Measurements from ENCODE around the gene R3HCC1L.

R3HCC1L gene

DNA sequence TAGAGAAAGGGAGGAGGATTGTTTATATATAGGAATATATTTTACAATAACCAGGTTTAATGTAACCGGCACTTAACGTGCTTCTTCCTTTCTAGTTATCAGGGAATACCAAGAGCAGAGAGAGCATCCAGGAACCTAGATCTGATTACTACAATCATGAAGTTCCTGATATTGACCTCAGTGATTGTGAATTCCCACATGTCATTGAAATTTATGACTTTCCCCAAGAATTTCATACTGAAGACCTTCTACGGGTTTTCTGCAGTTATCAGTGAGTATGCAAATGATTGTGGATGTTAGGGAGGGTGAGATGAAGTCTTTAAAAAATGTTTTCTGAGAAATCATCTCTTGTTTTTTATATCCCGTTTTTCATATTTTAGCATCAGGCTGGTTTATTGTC lies 97.0 kb downstream of the R3HCC1L start:
- DNase-seq (ENCODE audit: low read depth in 2 of 2): no peak

DNA sequence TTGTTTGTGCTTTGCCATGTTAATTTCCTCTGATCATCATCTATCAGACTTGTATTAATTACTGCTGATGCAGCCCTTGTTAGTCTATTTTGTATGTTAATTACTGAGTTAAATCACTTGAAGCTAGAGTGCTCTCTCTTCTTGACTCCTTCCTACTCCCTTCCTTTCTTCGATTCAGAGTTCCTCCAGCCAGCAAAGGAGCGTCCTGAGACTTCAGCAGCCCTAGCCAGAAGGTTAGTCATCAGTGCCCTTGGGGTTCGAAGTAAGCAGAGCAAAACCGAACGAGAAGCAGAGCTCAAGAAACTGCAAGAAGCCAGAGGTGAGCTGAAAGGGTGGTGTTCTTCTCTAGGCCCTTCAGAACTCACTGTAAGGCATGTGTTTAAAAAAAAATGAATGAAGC lies 101.4 kb downstream of the R3HCC1L start:
- no peak for DNase-seq (ENCODE audit: low read depth in 2 of 2)

DNA sequence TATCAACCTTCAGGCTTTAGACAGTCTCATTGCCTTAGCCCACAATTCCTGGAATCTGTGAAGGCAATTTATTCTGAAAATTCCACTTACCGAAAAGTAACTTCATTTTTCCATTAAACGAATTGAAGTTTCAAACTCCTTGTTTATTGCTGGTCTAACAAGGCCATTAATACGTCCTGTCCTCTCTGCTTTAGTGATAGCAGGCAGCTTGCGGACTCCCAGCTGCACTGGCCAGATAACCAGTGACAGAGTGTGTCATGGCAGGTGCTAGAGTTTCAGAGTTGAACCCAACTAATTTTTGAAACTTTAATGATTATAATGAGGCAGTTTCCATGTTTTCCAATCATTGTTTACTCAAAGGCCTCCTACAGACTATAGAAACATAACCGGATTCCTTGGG lies 102.4 kb downstream of the R3HCC1L start:
- DNase-seq (ENCODE audit: low read depth in 2 of 2): no peak

DNA sequence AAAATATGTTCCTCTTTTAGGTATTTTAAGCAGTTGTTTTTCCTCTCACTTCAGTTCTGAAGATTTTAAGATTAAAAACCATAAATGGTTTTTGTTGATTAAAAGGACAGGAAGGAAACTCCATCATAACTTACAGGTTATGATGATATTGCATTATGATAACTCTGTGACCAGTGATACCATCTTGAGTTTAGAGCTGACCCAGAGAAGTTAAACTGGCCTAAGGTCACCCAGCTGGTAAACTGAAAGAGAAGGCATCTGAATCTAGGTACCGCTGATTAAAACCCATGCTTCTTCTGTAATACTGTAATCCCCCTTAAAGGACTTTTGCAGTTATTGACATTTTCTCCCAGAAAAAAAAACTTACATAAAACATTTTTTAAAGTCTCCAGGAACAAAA lies 103.9 kb downstream of the R3HCC1L start:
- DNase-seq (ENCODE audit: low read depth in 2 of 2): no peak

DNA sequence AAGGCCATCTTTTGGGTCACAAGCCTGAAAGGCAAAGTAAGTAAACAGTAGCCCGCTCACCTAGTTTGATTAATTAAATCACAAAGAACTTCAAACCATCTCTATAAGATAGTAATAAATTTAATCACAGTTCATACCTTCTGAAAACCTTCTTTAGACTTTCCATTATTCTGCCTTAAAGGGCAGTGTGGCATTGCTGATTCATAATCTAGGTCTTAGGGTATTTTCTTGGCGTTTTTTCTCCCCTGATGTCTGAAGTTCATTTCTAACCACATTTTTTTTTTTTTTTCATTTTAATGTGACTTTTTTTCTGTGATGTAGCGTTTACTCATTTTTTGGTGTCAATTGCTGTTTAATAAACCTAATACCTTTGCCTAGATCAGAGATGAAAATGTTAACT lies 106.1 kb downstream of the R3HCC1L start:
- no peak for DNase-seq (ENCODE audit: low read depth in 2 of 2)

DNA sequence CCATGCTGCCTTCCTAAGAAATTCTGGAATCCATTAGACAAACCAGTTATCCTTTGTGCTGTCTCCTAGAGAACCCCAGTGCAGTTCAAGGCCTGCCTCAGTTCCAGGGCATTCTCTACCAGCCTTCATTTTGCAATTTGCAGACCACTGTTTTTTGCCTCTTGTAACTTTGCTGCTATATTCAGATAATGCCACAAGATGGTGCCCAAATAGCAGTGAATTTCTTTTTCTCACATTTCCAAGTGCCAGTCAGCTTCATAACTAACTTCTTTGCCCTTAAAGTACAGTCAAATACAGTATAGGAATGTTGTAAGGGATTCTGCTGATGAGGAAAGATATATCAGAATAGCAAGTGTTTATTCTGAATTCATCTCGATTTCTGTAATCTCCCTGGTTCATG lies 108.4 kb downstream of the R3HCC1L start:
- DNase-seq (ENCODE audit: low read depth in 2 of 2): no peak

DNA sequence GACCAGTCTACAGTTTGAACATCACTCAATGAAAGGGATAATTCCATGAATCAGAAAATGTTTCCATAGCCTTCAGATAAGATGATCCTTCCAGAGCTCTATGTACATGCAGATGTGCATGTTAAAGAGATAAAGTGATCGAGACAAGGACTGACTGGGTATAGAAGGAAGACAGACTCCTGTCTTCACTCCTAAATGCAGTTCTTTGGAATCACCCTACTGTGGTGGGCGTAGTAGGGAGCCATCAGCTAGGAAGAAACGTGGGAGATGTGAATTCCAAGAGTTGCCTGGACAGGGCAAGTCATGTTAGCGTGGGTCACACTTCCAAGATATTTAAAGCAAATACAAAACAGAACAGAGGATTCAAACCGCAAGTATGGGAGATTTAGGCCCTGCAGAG lies 109.7 kb downstream of the R3HCC1L start:
- no peak for DNase-seq (ENCODE audit: low read depth in 2 of 2)

DNA sequence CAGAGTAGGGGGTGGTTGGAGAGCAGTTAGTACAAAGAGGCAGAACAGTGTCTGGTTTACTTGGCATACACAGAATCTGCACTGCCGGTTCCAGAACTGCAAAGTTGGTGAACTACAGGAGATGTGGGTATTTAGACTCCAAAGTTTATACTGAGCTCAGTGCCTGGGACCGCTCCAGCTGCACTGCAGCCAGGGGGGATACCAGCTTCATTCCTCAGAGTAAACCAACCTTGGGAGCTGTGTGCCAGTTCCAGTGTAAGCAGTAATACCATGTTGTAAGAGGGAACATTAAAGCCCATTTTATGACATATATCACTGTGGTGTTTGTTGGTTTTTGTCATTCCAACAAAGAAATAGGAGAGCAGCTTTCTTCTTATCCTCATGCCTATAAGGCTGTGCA lies 110.1 kb downstream of the R3HCC1L start:
- no peak for DNase-seq (ENCODE audit: low read depth in 2 of 2)

DNA sequence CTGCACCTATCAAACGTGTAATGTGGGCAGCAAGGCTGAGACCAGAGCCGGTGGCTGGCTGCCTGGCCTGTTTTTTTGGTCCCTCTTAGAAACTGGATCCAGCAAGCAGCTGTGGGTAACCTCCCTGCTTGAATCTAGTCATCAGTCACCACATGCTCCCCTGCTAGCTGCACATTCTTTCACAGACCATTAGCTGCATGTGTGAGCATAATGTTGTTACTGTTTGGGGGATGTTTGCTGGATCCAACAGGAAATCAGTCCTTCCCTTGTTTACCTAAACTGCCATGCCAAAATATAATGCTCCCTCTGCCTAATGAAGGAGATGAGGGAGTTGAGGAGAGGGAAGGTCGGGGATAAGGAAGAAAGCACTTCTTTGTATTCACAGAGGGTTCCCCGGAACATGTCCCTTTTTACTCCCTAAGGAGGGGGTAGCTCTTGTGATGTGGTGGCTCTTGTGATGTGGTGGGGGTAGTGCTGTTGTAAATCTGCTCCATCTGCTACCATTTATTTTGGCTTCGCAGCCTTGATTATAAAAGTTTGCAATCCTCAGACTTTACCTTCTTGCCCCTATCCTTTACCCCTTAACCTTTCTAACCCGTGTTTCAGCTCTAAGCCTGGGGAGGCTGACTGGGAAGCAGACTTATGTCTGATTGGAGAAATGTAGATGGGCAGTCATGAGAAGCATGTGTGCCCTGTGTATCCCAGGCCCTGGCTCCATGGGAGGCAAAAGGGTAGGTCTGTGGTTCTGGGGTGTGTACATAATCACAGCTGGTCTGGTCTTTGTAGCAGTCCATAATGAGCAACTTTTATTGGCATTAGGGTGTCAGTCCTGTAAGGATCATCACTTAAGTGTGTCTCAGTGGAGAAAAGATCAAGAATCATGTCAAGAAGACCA lies 112.7 kb downstream of the R3HCC1L start:
- DNase-seq (ENCODE audit: low read depth in 2 of 2): no peak

DNA sequence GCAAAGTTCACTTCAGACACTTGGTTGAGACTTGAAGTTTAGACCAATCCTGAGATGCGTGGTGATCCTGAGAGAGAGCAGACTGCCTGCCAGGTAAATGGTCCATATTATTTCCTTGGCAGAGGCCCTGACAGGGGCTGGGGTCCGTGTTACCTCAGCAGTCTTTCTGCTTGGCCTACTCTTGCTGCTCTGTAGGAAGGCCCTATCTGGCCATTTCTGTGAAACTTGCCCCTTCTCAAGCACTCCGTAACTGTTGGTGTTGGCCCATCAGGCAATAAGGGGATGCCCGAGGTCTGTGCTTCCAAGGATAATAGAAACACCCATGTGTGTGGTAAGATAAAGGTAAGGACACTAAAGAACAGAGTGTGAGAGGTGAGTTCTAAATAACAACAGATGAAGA lies 113.6 kb downstream of the R3HCC1L start:
- DNase-seq (ENCODE audit: low read depth in 2 of 2): no peak

DNA sequence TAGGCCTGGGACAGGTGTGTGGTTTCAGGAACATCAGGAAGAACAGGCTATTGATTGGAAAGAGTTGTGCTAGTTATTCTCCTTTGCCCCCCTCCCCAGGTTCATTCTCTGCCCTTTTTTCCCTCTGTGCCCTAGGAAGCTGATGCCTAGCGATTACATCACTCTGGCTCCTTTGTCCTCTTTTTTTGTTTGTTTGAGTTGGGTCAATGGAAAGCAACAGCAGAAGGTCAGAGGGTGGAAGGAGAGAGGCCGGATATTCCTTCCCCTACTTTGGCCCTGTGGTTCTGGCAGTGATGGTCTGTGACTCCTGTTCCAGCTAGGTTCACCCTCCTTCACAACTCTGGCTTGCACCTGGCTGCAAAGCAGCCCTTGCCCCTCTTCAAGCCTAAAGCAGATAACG lies 114.7 kb downstream of the R3HCC1L start:
- DNase-seq (ENCODE audit: low read depth in 2 of 2): no peak

DNA sequence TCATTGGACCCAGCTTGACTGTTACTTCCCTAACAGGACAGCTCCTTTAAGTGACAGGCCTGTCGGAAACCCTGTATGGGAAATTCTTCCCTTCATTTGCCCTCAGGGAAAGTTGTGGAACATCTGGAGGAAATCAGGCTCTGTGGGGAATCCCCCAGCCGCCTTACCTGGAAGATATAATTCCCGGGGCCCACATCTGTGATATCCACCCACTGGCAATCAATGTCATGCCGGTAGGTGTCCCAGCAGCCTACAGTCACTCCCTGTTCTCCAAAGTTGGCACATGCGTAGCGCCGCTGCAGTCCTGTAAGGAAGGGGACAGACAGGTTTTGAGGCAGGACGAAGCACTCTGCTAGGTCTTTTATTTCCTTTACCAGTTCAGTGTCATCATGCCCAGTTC lies 116.9 kb downstream of the R3HCC1L start:
- DNase-seq (ENCODE audit: low read depth in 2 of 2): no peak

DNA sequence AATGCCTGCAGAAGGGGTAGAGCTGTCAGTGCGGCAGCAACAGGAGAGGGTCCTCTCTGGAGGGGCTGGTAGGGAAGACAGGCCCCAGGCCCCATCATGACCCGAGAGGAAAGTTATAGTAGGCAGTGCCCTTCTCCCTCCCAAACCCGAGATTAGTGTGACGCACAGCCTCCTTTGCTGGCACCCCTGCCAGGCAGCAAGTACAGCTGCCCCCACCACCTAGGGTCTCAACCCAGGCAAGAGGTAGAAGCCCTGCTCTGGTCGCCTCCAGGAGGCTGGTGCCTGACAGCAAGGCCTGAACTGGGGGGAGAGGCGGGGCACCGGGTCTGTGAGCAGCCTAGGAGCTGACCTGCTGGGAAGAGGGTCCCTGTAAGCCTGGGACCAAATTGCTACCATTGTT lies 118.0 kb downstream of the R3HCC1L start:
- DNase-seq (ENCODE audit: low read depth in 2 of 2): no peak

DNA sequence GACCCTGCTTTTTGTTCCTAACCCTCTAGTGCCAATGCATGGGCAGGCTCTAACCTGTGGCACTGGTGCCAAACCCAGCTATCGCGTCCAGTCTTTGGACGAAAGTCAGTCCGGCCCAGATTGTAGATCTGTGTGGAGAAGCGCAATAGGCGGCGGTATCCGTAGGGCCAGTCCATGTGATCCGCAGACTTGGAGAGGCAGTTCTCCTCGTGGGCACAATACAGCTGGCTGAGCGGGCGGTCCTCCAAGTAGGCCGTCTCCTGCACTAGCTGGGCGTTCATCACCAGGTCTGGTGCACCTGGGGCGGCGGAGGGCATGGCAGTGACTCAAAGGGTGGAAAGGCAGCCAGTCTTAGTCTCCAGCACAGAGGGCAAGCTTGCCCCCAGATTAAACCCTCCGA lies 119.0 kb downstream of the R3HCC1L start:
- DNase-seq (ENCODE audit: low read depth in 2 of 2): no peak

DNA sequence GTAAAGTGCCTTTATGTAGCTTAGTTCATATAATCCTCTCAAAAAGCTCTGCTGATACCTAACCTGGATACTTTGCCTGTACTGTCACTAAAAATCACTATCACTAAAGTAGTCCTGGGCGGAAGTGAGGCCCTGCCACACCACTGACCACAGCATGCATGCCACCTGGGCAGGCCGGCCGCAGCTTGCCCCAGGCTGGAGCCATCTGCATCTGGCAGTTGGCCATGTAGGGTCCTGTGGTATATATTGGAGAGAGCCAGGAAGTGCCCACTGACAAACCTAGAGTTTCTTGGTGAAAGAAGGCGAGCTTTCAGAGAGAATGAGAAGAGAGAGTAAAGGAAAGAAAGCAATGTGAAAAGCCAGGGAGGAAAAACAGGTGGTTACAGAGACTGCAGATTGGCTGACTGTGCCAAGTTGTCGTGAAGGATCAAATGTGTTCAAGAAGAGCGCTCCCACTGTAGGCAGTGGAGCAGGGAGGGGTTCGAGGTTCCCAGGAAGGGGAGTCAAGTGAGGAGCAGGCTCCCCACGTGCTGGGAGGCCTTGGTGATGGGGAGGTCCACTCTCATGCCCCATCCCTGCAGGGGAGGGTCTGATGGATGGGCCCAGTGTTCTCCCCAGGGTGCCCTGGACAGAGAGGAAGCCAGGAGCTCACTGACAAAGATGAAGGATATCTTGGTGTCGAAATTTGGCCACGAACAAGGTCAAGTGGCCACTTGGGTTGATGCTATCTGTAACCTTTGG lies 119.9 kb downstream of the R3HCC1L start:
- no peak for DNase-seq (ENCODE audit: low read depth in 2 of 2)

DNA sequence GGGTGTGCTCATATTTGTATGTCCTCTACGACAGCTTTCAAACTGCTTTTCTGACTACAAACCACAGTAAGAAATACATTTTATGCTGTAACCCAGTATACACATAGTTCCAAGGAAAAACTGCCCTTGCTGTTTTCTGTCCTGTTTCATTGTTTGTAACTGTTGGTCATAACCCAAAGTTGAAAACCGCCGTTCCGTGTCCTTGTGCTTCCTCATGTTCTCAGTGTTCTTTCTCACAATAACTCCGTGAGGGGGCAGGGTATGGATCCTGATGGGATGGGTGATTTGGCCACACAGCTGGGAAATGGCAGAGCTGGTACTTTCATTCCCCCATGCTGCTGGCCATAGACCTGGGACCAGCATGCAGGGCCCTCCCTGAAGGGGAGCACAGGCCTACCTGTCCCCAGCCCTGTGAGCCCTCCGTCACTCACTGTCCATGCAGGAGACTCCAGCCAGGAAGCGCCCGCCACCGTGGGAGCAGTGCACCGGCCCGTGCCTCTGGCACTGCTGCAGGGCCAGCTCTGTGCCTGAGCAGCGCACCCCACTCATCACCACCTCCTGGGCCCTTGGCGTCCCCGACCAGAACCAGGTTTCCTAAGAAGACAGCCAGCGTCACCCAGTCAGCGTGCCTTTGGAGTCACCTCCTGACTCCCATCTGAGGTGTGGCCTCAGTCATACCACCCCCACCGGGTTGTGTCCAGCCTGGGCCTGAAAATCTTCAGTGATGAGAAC lies 120.9 kb downstream of the R3HCC1L start:
- DNase-seq (ENCODE audit: low read depth in 2 of 2): no peak

DNA sequence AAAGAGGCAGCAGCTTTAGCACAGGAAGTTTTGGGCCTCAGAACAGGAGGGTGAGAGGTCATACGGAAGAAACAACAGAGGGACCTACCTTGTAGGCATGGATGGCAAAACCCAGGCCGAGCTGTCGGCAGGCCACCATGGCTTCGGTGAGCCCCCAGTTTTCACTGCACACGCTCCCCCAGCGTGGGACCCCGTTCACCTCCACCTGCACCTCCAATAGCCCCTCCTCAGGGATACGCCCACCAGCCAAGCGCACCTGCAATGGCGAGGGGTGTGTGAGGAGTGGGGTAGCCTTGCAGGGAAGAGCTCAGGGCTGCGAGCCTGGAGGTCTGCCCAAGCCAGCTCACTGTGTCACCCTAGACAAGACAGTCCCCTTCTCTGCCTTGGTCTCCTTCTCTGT lies 122.2 kb downstream of the R3HCC1L start:
- DNase-seq (ENCODE audit: low read depth in 2 of 2): no peak

DNA sequence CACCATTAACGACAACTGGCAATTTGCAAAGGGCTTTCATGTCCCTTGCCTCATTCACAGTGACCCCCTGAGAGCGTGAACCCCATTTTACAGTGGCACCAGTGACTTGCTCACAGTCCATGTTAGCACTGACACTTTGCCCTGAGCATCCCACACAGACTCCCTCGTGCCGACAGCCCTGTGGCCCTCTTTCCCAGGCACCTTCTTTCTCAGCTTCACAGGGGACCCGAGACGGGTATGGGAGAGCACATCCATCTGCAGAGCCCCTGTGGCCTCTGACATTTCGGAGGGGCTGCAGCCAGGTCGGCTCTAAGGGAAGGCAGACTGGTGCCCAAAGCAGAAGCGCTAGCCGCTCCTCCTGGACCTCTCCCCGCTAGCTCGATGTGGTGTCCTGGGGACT lies 122.7 kb downstream of the R3HCC1L start:
- DNase-seq (ENCODE audit: low read depth in 2 of 2): no peak

DNA sequence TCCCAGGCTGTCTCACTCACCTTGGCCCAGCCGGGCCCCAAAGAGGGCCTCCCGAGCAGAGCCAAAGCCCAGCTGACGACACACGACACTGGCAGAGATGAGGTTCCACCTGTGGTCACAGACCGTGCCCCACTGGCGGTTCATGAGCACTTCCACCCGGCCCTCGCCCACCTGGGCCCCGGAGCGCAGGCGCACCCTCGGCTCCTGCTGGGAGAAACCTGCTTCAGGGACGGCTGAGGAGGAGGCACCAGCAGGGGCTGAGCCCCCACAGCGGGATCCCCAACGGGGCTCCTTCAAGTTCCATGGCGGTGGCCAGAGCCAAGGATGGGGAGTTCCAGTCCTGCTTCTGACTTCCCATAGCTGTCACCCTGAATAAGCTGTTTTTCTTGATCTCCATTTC lies 123.5 kb downstream of the R3HCC1L start:
- DNase-seq (ENCODE audit: low read depth in 2 of 2): no peak

DNA sequence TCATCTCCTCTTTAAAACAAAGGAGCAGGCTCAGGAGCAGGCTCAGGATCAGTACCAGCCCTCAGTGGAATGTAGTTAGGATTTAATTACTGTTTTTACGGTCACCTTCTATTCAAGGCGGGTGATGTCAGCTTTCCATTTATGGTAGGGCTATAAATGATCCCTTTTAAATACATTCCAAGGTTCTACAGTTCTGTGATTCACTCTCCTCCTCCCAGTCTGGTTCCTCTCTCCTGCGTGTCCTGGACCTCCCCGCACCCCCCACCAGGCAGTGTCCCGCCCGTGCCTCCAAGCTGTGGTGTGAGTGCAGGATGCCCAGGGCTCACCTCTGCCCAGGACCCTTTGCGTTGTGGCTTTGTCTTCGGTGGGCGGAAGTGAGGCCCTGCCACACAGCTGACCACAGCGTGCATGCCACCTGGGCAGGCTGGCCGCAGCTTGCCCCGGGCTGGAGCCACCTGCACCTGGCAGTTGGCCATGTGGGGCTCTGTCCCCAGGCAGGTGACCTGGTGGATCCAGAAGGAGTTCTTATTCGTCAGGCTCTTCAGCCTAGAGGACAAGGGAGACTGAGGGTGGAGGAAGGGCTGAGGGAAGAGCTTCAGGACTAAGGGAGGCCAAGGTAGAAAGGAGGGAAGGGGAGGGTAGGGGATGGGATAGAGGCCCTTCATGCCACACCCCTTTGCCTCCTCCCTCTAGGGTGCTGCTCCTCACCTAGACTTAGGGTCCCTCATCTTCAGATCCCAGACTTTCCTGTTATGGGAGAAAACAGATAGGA lies 124.4 kb downstream of the R3HCC1L start:
- no peak for DNase-seq (ENCODE audit: low read depth in 2 of 2)

DNA sequence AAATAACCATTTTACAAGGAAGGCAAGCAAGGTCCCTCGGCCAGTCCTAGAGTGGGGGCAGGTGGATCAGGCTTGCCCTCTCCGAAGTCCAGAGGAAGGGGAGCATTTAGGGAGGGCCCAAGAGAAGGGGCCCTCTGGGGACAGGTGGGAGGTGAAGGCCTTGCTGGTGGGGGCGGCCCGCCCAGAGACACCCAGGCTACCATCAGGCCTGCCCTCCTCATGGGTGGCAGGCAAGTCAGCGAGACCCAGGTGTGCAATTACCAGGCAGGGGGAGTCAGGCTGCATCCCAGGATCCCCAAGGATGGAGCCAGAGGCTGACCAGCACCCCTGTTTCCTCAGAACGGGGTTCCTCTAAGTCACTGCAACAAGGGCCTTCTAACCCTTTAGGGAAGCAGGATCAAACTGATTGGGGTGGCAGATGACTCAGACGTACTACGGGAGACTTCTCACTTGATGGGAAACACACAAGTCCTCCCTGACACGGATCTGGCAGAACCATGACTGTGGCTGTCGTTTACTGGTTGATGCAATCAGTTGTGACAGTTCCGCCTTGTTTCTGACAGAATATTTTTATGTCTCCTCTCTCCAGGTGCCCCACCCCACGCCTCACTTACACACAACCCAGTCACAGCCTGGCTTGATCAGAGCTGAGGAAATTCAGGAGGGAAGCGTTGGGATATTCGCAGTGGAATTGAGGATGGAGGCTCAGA lies 125.3 kb downstream of the R3HCC1L start:
- DNase-seq (ENCODE audit: low read depth in 2 of 2): no peak
